Measurements from ENCODE around the gene PLEKHS1. TPM values are rescaled to one million over a fixed set of nuclear protein-coding genes. Genes with fewer than 3 reads are reported as not detected.
"Not testable (repeated sequence)": the region's sequence is repeated elsewhere in the genome, so short reads cannot be mapped to it uniquely, and the experiment has no call there.

The PLEKHS1 gene
- polyA plus RNA-seq, 1 donor = 0.38 TPM

GRCh38 chr10:113740850-113741249, 10.6 kb upstream of the PLEKHS1 start:
- DNase-seq = no peak

GRCh38 chr10:113742466-113742865, 9.0 kb upstream of the PLEKHS1 start:
- DNase-seq = no peak

- DNase-seq = no peak
These were observed 7.9 kb upstream of the PLEKHS1 start for GRCh38 chr10:113743594-113743993.

DNA sequence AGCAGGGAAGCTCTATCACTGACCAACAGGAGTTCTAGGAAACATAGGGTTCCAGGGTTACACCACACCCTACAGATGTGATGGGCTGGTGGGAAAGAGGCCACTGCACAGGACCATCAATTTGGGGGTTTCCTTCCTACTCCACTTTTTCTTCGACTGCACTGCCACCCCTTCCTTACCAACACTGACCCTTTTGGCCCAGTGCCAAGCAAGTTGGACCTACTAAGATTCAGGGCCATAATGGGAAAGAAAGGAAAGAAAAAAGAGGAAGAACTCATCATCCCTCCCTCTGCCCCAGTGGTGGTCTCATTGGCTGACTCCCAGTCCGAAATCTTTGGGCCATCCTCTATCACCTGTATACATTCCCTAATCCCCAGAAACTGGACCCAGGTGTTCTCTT, 6.1 kb upstream of the PLEKHS1 start:
- no peak for DNase-seq

- no peak for DNase-seq
These were observed 5.1 kb upstream of the PLEKHS1 start for GRCh38 chr10:113746217-113746957.

DNA sequence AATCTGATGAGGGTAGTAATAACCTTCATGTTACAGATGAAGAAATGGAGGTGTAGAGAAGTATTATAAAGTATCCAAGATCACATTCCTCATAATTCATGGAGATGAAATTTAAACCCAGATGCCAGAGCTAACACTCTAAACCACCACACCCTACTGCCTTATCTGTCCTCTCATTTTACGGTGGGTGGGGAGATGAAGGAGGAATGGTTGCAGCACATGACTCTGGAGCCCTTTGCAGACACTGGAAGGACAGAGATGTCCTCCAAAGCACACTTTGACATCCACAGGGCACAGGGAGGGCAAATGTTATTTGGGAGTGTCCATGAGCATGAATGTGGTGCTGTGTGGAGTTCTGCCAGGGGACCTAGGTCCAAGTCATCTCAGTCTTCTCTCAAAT, 1.1 kb downstream of the PLEKHS1 start:
- DNase-seq = no peak

DNA sequence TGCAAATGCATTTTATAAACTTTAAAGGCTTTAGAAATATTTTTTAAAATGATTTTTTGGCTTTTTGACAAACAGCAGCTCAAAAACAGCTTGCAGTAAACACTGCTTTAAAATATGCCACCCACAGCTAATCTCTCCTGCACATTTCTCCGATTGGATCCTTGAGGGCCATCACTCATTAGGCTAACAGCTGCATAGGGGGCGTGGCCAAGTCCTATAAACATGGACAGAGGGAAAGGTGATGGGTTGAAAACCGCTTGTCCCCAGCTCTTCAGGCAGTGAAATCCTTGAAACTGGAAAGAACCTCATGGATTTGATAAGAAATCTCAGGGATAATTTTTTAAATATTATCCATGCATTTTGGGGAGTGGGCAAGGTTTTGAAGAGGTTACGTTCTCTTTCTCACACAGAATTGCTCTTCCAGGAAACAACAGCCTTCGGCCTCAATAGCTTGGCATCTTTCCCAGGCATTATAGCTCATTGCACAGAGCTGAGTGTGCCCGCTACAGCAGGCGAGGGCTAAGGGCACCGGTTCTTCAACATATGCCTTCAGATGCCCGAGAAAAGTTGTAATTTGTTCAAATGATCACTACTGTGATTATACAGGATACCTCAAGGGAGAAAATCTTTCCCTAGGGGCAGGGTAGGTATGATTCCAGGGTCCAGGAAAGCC, 1.7 kb downstream of the PLEKHS1 start:
- no peak for DNase-seq

DNA sequence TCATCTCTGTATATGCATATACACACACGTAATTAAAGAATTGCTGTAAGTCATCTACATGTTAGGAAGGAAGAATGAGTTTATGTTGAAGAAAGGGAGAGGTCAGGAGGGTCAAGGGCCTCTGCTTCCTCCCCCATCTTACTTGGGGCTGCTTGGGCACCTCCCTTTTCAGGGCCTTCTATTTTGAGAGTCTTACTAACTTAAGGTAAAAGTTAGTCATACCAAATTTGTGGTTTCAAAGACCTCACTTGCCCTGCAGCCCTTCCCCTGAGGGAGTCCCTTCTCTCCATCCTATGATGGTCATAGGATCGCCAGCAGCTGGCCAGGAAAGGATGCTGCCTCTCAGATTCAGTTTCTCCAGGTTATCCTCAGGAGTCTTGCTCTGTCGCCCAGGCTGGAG, 2.6 kb downstream of the PLEKHS1 start:
- DNase-seq = no peak

DNA sequence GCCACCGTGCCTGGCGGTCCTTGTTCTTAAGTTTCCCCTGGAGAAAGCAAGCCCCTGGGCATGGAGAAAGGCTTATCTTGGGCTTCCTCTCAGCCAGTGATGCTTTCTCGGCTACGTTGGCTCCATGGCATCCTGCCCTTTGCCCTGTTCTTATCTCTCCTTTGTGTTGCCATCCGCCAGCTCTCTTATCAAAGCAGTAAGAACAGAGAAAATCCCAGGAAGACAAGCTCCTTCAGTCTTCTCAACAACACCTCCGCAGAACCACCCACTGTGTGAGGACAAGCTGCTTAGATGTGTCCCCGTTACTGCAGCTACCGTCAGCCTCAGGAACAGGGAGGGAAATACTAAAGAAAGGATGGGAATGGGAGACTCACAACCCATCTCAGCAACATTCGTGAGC, 3.3 kb downstream of the PLEKHS1 start:
- DNase-seq = no peak

- no peak for DNase-seq
These were observed 5.6 kb downstream of the PLEKHS1 start for GRCh38 chr10:113756940-113757543.

DNA sequence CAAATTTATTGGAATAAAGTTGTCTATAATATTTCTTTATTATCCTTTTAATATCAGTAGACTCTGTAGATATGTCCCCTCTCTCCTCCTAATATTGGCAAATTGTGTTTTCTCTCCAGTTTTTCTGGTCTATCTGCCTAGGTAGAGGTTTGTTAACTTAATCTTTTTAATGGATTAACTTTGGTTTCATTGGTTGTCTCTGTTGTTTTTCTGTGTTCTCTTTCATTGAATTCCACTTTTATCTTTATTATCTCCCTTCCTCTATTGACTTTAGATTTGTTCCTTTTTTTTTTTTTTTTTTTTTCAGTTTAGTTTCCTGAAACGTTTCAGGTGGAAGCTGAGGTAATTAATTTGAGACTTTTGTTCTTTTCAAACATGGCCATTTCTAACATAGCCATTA, 10.6 kb downstream of the PLEKHS1 start:
- no peak for DNase-seq

- DNase-seq = no peak
These were observed 13.1 kb downstream of the PLEKHS1 start for GRCh38 chr10:113764582-113764981.

DNA sequence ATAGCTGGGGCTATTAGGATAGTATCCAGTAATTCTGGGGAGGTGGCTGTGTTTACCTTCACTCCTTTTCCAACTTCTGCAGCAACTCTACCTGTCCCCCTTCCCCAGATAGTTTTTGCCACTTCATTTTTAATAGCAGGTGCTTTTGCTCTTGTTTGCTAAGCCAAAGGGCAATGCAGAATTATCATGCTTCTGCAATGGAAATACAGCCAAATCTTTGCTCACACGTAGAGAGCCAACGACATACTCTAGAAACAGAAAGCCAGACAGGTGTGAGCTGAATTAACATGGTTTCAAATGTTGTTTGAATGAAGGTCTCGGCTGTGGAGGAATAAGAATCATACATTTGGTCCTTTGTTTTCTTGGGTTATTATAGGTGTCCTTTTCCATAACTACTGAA, 14.4 kb downstream of the PLEKHS1 start:
- no peak for DNase-seq

- DNase-seq = no peak
These were observed 15.7 kb downstream of the PLEKHS1 start for GRCh38 chr10:113767222-113767621.

- DNase-seq = no peak
These were observed 18.9 kb downstream of the PLEKHS1 start for GRCh38 chr10:113770346-113770745.

- not testable (repeated sequence) for DNase-seq
These were observed 19.6 kb downstream of the PLEKHS1 start for GRCh38 chr10:113771131-113771530.

DNA sequence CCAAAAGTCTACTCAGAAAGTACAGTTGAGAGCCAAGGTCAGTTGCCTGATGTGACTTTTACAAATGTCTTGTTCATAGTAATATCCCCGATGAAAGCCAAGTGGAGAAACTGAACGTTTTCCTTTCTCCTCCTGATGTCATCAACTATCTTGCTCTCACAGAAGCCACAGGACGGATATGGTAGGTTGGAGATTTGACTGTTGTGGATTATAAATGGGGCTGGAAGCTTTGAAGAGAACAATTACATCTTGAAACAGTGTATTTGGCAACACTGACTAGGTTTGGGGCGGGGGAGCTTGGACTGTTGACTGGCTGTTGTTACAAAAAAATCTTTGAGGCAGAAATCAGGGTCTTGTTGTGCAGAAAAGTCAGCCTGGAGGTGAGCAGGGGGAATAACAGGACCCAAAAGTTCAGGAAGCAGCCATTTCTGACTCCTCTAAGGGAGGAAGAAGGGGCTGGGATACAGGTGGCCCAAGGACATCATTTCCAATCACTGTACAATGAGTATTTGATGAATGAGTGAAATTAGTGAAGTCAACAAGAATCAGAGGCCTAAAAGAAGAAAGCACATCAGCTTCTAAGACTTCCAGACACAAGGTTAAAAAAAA, 24.3 kb downstream of the PLEKHS1 start:
- no peak for DNase-seq

GRCh38 chr10:113776553-113776952, 25.1 kb downstream of the PLEKHS1 start:
- no peak for DNase-seq

- no peak for DNase-seq
These were observed 29.3 kb downstream of the PLEKHS1 start for GRCh38 chr10:113780681-113781250.

- DNase-seq = no peak
These were observed 30.9 kb downstream of the PLEKHS1 start for GRCh38 chr10:113782367-113782766.

GRCh38 chr10:113782986-113783704, 31.7 kb downstream of the PLEKHS1 start:
- DNase-seq = no peak

DNA sequence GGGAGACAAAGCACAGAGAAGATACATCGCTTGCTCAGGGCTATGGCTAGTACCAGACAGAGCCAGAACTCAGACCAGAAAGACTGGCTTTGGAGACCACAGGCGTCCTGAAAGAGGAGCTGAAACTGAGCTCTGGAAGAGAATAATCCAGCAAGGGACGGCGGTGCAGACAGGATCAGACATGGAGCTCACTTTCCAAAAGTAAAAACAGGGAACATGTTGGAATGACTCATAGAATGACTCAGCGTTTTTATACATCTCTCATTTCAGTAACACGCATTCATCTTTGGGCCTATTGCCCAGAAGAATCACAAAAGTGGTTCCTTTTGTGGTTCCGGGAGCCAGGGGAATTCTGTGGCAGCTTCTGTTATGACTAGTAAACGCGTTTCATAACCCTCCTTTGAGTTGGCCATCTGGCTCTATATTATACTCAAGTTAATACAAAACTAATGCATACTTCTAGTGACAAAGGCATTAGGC, 37.2 kb downstream of the PLEKHS1 start:
- DNase-seq = no peak

Measured in left kidney (tissue), 2 donors.